Common myeloid progenitor, CD34-positive (primary cell): Measurements from ENCODE around the gene INHBE.
"Not testable (repeated sequence)": the region's sequence is repeated elsewhere in the genome, so short reads cannot be mapped to it uniquely, and the experiment has no call there.

Experiments
- CTCF ChIA-PET: fragments of 350-600 bp; sonication (Branson Sonifier 250); formaldehyde crosslinking; loops from one replicate; lab custom pipeline; 2021; ENCODE audit warnings: antibody characterized with exemption; lab: Charles Lee
- POLR2A ChIA-PET: fragments of 350-600 bp; sonication (Branson Sonifier 250); formaldehyde crosslinking; loops from one replicate; lab custom pipeline; 2021; ENCODE audit warnings: antibody characterized with exemption; lab: Charles Lee
- DNase-seq, 3 donors: peaks; one replicate each; pipeline versions ENCODE4 v3.0.0 to v3.0.0-alpha.2; 2013
- H3K27ac ChIP-seq, 2 experiments: 1 replicate in 1 of 2; 2 replicates in 1 of 2; pipeline ENCODE4 v1.7.0; 2013; ENCODE audit warnings: inconsistent platforms in 2 of 2, low read length in 2 of 2, mild to moderate bottlenecking in 2 of 2, low read depth in 1 of 2, moderate library complexity in 1 of 2; ENCODE audit not compliant: severe bottlenecking in 2 of 2, insufficient read depth in 1 of 2, poor library complexity in 1 of 2
- H3K27me3 ChIP-seq, 5 experiments: replicated peaks in 2 of 5; 1 replicate in 3 of 5; 2 replicates in 2 of 5; pipeline versions ENCODE4 v1.6.1 to v1.7.0; 2013; ENCODE audit warnings: low read length in 4 of 5, mild to moderate bottlenecking in 2 of 5, moderate library complexity in 2 of 5, inconsistent platforms in 1 of 5; ENCODE audit not compliant: insufficient read depth in 5 of 5, control insufficient read depth in 4 of 5
- H3K36me3 ChIP-seq, 4 experiments: 1 replicate in 2 of 4; 2 replicates in 2 of 4; pipeline versions ENCODE4 v1.6.1 to v1.7.0; 2013; ENCODE audit warnings: low read length in 3 of 4, control low read depth in 1 of 4, mild to moderate bottlenecking in 1 of 4; ENCODE audit not compliant: control insufficient read depth in 4 of 4, insufficient read depth in 4 of 4
- H3K4me1 ChIP-seq, 4 experiments: 1 replicate in 3 of 4; 2 replicates in 1 of 4; pipeline versions ENCODE4 v1.6.1 to v1.7.1; 2013; ENCODE audit warnings: low read length in 3 of 4, mild to moderate bottlenecking in 3 of 4, control low read depth in 1 of 4, inconsistent platforms in 1 of 4, moderate library complexity in 1 of 4; ENCODE audit not compliant: control insufficient read depth in 4 of 4, insufficient read depth in 4 of 4; ENCODE audit errors: control extremely low read depth in 1 of 4
- H3K4me3 ChIP-seq, 7 experiments: 1 replicate in 4 of 7; 2 replicates in 3 of 7; pipeline versions ENCODE4 v1.5.1 to v1.7.0; 2013; ENCODE audit warnings: mild to moderate bottlenecking in 7 of 7, low read length in 6 of 7, moderate library complexity in 6 of 7, inconsistent platforms in 2 of 7, low read depth in 2 of 7, control low read depth in 1 of 7; ENCODE audit not compliant: insufficient read depth in 4 of 7, control insufficient read depth in 1 of 7; ENCODE audit errors: extremely low read depth in 1 of 7
- H3K9me3 ChIP-seq, 5 experiments: 1 replicate in 4 of 5; 2 replicates in 1 of 5; pipeline versions ENCODE4 v1.6.1 to v1.7.1; 2013; ENCODE audit warnings: low read length in 4 of 5, mild to moderate bottlenecking in 2 of 5, inconsistent platforms in 1 of 5, low read depth in 1 of 5, moderate library complexity in 1 of 5; ENCODE audit not compliant: control insufficient read depth in 4 of 5, insufficient read depth in 2 of 5; ENCODE audit errors: control extremely low read depth in 1 of 5
- WGBS: methylation state at CpG from one replicate; pipeline ENCODE4 v1.1.5; 2013; ENCODE audit not compliant: insufficient coverage; 5-methylcytosine and 5-hydroxymethylcytosine counted together

The INHBE gene

DNA sequence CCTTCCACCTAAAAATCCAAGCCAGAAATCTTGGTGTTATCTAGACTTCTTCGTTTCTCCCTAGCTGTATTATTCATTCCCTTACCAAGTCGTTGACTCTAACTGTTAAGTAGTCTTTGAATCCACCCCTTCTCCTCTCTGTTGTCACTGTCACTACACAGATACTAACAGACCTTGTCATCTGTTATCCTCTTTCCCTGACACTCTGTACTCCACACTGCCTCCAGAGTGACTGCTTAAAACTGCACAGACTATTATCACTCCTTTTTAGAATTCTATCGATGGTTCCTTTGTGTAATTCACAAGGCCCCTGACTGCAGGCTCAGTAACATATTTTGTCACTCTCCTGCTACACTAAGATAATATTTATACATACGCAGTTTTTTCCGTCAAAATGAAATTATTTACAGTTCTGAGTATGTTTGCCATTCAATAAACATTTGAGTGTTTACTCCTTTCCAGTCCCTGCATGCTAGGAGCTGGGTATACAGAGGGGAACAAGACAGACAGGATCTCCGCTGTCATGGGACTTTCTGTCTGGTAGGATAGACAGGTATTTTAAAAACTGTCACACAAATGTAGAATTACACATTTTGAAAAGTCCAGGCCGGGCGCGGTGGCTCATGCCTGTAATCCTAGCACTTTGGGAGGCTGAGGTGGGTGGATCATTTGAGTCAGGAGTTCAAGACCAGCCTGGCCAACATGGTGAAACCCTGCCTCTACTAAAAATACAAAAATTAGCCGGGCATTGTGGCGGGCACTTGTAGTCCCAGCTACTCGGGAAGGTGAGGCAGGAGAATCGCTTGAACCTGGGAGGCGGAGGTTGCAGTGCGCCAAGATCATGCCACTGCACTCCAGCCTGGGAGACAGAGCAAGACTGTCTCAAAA is 36.5 kb downstream of the INHBE start:
- H3K36me3 ChIP-seq = peaks cover 9 to 48% (median 27%) of the 10 kb centered on the region in 4 experiments
- WGBS = 100% methylated on average over 7 of the region's 15 CpGs
- ChIA-PET CTCF (interaction anchor here (0.8 to 3.4 kb wide), 7 partner anchors 11 to 33 kb away, joined by 3 to 14 read pairs (median 4); partner anchors contain the start of genes ARHGAP9 and GLI1), POLR2A (no interaction called here)
- H3K9me3 ChIP-seq = no peaks in the 10 kb centered on the region
- no peak overlapping the region for H3K27ac ChIP-seq
- no peak overlapping the region for H3K4me3 ChIP-seq
- peak; percentile 25 to 61 (median 57) for DNase-seq
- no peaks in the 10 kb centered on the region for H3K27me3 ChIP-seq
- H3K4me1 ChIP-seq = peaks cover 0 to 17% (median 14%) of the 10 kb centered on the region in 4 experiments

DNA sequence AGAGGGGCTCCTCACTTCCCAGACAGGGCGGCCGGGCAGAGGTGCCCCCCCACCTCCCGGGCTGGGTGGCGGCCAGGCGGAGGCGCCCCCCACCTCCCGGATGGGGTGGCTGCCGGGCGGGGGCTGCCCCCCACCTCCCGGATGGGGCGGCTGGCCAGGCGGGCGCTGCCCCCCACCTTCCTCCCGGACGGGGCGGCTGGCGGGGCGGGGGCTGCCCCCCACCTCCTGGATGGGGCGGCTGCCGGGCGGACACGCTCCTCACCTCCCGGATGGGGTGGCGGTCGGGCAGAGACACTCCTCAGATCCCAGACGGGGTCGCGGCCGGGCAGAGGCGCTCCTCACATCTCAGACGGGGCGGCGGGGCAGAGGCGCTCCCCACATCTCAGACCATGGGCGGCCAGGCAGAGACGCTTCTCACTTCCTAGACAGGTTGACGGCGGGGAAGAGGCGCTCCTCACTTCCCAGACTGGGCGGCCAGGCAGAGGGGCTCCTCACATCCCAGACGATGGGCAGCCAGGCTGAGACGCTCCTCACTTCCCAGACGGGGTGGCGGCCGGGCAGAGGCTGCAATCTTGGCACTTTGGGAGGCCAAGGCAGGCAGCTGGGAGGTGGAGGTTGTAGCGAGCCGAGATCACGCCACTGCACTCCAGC is 40.1 kb downstream of the INHBE start:
- POLR2A ChIA-PET, H3K9me3 ChIP-seq: not testable (repeated sequence)
- peaks cover 18 to 67% (median 44%) of the 10 kb centered on the region in 4 experiments for H3K36me3 ChIP-seq

DNA sequence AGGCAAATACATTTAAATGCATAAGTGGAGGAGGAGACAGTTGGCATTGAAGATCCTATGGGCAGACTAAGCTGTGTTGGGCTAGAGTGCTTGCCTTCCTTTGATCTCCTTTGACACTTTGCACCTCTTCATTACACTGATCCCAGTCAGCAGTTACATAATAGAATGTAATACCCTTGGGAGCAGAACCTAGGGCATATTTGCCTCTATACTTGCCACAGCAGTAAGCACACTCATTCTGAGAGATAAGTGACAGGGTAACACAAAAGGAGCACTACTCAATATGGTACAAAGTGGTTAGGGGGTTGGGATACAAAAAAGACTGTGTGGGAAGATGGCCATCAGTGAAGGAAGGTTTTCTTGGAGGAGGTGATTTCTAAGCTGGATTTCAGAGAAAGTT is 41.7 kb downstream of the INHBE start:
- no peaks in the 10 kb centered on the region for H3K4me1 ChIP-seq
- no peaks in the 10 kb centered on the region for H3K27me3 ChIP-seq
- CTCF ChIA-PET = interaction anchor here (0.8 to 1.7 kb wide), 5 partner anchors 16 to 35 kb away, joined by 3 to 6 read pairs (median 4); no protein-coding TSS in a partner anchor
- H3K27ac ChIP-seq = no peak overlapping the region
- DNase-seq = no peak
- no peaks in the 10 kb centered on the region for H3K9me3 ChIP-seq
- POLR2A ChIA-PET = interaction anchor here (0.7 kb wide), 1 partner anchor 42 kb away, joined by 6 read pairs; no protein-coding TSS in a partner anchor
- H3K4me3 ChIP-seq = no peak overlapping the region
- peaks cover 21 to 68% (median 48%) of the 10 kb centered on the region in 4 experiments for H3K36me3 ChIP-seq

More for the DNA sequence above, 40.1 kb downstream of the INHBE start:
- H3K27ac ChIP-seq, H3K27me3 ChIP-seq, CTCF ChIA-PET, H3K4me3 ChIP-seq, H3K4me1 ChIP-seq, DNase-seq: not testable (repeated sequence)
- 97% methylated on average over 21 of the region's 48 CpGs for WGBS

DNA sequence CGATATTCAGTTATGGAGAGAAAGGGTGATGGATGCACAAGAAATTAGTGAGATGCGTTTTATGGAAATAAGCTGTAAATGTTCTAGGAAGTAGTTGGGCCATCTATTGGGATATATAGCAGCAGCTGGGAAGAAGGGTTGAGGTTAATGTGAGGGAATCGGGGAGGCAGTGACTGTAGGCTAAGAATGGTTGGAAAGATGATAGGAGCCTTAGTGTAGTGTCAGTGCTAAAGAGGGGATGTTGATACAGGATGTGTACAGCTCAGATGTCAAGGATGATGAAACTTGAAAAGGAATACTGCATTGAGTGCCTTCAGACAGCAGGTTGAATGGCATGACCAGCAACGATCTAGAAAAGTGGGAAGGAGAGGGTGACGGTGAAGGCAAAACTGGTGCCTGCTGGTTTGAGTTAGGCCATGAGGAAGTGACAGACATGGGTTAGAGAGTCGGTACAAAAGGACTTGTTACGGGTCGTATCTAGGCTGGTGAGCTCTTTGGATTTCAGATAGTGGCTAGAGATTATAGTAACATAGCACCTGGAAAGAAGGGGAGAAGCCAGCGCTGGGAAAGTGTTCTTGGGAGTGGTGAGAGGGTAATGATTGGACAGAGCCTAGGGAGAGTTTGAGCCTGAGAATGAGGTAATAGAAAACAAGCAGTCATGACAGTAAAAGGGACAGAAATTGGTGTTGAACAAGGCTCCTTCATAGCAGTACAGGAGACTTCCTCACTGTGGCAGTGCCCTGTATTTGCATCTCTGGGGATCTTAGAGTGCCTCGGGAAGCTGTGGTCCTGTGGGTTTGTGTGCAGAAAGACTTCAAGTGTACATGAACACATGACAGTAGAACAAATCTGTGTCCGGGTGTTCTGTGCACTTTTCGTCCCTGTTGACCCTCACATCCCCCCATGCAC is 42.4 kb downstream of the INHBE start:
- H3K27ac ChIP-seq = no peak overlapping the region

DNA sequence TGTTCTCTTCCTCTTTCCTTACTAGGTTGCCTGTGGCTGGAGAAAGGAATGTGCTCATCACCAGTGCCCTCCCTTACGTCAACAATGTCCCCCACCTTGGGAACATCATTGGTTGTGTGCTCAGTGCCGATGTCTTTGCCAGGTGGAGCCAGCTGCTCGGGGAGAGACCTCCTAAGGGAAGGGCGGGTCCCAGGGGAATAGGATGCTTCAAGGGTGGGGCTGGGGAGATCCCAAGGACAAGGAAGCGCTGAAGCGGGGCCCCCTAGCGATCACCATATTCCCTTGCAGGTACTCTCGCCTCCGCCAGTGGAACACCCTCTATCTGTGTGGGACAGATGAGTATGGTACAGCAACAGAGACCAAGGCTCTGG is 43.0 kb downstream of the INHBE start:
- Histone ChIP-seq H3K27ac (no peak overlapping the region), H3K4me3 (no peak overlapping the region), H3K27me3 (no peaks in the 10 kb centered on the region), H3K36me3 (peaks cover 19 to 67% (median 46%) of the 10 kb centered on the region in 4 experiments), H3K4me1 (no peaks in the 10 kb centered on the region), H3K9me3 (no peaks in the 10 kb centered on the region)
- WGBS = 97% methylated on average over 8 of the region's 9 CpGs
- POLR2A ChIA-PET = no interaction called here
- no peak for DNase-seq
- CTCF ChIA-PET = no interaction called here

More for the DNA sequence above, 42.4 kb downstream of the INHBE start:
- Histone ChIP-seq H3K9me3 (no peaks in the 10 kb centered on the region), H3K27me3 (no peaks in the 10 kb centered on the region), H3K4me3 (no peak overlapping the region), H3K4me1 (no peaks in the 10 kb centered on the region), H3K36me3 (peaks cover 21 to 69% (median 52%) of the 10 kb centered on the region in 4 experiments)
- WGBS = 98% methylated on average over 12 of the region's 12 CpGs
- no peak for DNase-seq
- ChIA-PET CTCF (interaction anchor here (0.8 to 1.7 kb wide), 5 partner anchors 15 to 35 kb away, joined by 3 to 6 read pairs (median 4); no protein-coding TSS in a partner anchor), POLR2A (interaction anchor here (0.7 kb wide), 1 partner anchor 41 kb away, joined by 6 read pairs; no protein-coding TSS in a partner anchor)

DNA sequence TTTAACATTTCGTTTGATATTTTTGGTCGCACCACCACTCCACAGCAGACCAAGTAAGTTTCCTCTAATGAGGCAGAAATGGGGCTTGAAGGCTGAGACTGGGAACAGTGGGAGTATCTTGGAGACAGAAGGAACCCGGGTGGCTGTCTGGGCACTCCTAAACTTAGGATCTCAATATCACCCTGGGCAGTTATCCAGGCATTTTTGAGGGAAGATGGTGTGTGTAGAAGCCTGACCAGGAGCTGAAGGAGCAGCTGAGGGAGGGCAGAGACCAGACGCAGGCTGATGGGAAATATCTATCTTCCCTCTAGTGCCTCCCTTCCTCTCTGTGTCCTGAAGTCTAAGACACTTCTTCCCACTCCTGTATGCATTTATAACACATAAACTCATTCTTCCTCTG is 43.5 kb downstream of the INHBE start:
- ChIA-PET CTCF (interaction anchor here (0.9 to 1.6 kb wide), 2 partner anchors 17 to 24 kb away, joined by 3 to 4 read pairs; no protein-coding TSS in a partner anchor), POLR2A (interaction anchor here (0.7 kb wide), 1 partner anchor 200 kb away, joined by 5 read pairs; no protein-coding TSS in a partner anchor)
- Histone ChIP-seq H3K4me1 (no peaks in the 10 kb centered on the region), H3K27me3 (no peaks in the 10 kb centered on the region), H3K36me3 (peaks cover 19 to 70% (median 46%) of the 10 kb centered on the region in 4 experiments), H3K27ac (no peak overlapping the region), H3K4me3 (no peak overlapping the region), H3K9me3 (no peaks in the 10 kb centered on the region)
- 100% methylated on average over 3 of the region's 4 CpGs for WGBS
- DNase-seq = no peak
